ENCODE results near the gene LDLRAD4.

The LDLRAD4 gene

GRCh38 chr18:13513021-13513420 is 294.5 kb downstream of the LDLRAD4 start:
- no peaks in the 10 kb centered on the region for H3K4me1 ChIP-seq
- H3K27me3 ChIP-seq (ENCODE audit: control insufficient read depth, insufficient read depth, low read length), result no peaks in the 10 kb centered on the region
- H3K9me3 ChIP-seq (ENCODE audit: control insufficient read depth, low read length), result no peaks in the 10 kb centered on the region
- no peak overlapping the region for H3K4me3 ChIP-seq (ENCODE audit: low read depth, low read length)
- H3K4me2 ChIP-seq (ENCODE audit: low read length), result no peak overlapping the region
- H3K27ac ChIP-seq, result no peak overlapping the region
- H3K9ac ChIP-seq, result no peak overlapping the region
- no peaks in the 10 kb centered on the region for H3K36me3 ChIP-seq (ENCODE audit: control insufficient read depth, insufficient read depth, low read length)
- no peak overlapping the region for H2AFZ ChIP-seq
- no peaks in the 10 kb centered on the region for H3K79me2 ChIP-seq
- TF ChIP-seq CTCF (IDR thresholded peaks at IDR 0.05), result no peak

- Histone ChIP-seq H3K79me2 (no peaks in the 10 kb centered on the region), H3K4me2 (ENCODE audit: low read length) (no peak overlapping the region), H3K36me3 (ENCODE audit: control insufficient read depth, insufficient read depth, low read length) (no peaks in the 10 kb centered on the region), H3K4me3 (ENCODE audit: low read depth, low read length) (no peak overlapping the region), H3K4me1 (no peaks in the 10 kb centered on the region), H3K27me3 (ENCODE audit: control insufficient read depth, insufficient read depth, low read length) (no peaks in the 10 kb centered on the region), H3K27ac (no peak overlapping the region), H3K9ac (no peak overlapping the region), H3K9me3 (ENCODE audit: control insufficient read depth, low read length) (no peaks in the 10 kb centered on the region), H2AFZ (no peak overlapping the region)
- no peak for TF ChIP-seq CTCF (IDR thresholded peaks at IDR 0.05)
These were observed 294.9 kb downstream of the LDLRAD4 start for GRCh38 chr18:13513481-13513880.

- no peaks in the 10 kb centered on the region for H3K36me3 ChIP-seq (ENCODE audit: control insufficient read depth, insufficient read depth, low read length)
- no peak overlapping the region for H3K4me3 ChIP-seq (ENCODE audit: low read depth, low read length)
- H3K9me3 ChIP-seq (ENCODE audit: control insufficient read depth, low read length), result no peaks in the 10 kb centered on the region
- H2AFZ ChIP-seq, result no peak overlapping the region
- no peaks in the 10 kb centered on the region for H3K79me2 ChIP-seq
- H3K27me3 ChIP-seq (ENCODE audit: control insufficient read depth, insufficient read depth, low read length), result no peaks in the 10 kb centered on the region
- TF ChIP-seq CTCF (IDR thresholded peaks at IDR 0.05), result no peak
- no peaks in the 10 kb centered on the region for H3K4me1 ChIP-seq
- no peak overlapping the region for H3K27ac ChIP-seq
- no peak overlapping the region for H3K9ac ChIP-seq
- H3K4me2 ChIP-seq (ENCODE audit: low read length), result no peak overlapping the region
These were observed 296.0 kb downstream of the LDLRAD4 start for GRCh38 chr18:13514558-13514957.

- no peaks in the 10 kb centered on the region for H3K4me1 ChIP-seq
- H3K36me3 ChIP-seq (ENCODE audit: control insufficient read depth, insufficient read depth, low read length), result no peaks in the 10 kb centered on the region
- no peak for TF ChIP-seq CTCF (IDR thresholded peaks at IDR 0.05)
- no peaks in the 10 kb centered on the region for H3K9me3 ChIP-seq (ENCODE audit: control insufficient read depth, low read length)
- H3K4me2 ChIP-seq (ENCODE audit: low read length), result no peak overlapping the region
- H2AFZ ChIP-seq, result no peak overlapping the region
- no peaks in the 10 kb centered on the region for H3K27me3 ChIP-seq (ENCODE audit: control insufficient read depth, insufficient read depth, low read length)
- H3K27ac ChIP-seq, result no peak overlapping the region
- H3K4me3 ChIP-seq (ENCODE audit: low read depth, low read length), result no peak overlapping the region
- H3K9ac ChIP-seq, result no peak overlapping the region
- no peaks in the 10 kb centered on the region for H3K79me2 ChIP-seq
These were observed 298.3 kb downstream of the LDLRAD4 start for GRCh38 chr18:13516855-13517254.

GRCh38 chr18:13517369-13517768 is 298.8 kb downstream of the LDLRAD4 start:
- Histone ChIP-seq H3K27me3 (ENCODE audit: control insufficient read depth, insufficient read depth, low read length) (no peaks in the 10 kb centered on the region), H3K9ac (no peak overlapping the region), H2AFZ (no peak overlapping the region), H3K4me2 (ENCODE audit: low read length) (no peak overlapping the region), H3K4me1 (no peaks in the 10 kb centered on the region), H3K4me3 (ENCODE audit: low read depth, low read length) (no peak overlapping the region), H3K79me2 (no peaks in the 10 kb centered on the region), H3K36me3 (ENCODE audit: control insufficient read depth, insufficient read depth, low read length) (no peaks in the 10 kb centered on the region), H3K9me3 (ENCODE audit: control insufficient read depth, low read length) (no peaks in the 10 kb centered on the region), H3K27ac (no peak overlapping the region)
- no peak for TF ChIP-seq CTCF (IDR thresholded peaks at IDR 0.05)
